Esophagus mucosa (tissue), 1 donor: ENCODE data around the gene RPH3AL. TPM values are rescaled to one million over a fixed set of nuclear protein-coding genes. Genes with fewer than 3 reads are reported as not detected.
"Not testable (repeated sequence)": the region's sequence is repeated elsewhere in the genome, so short reads cannot be mapped to it uniquely, and the experiment has no call there.

Experiments
- ATAC-seq: fragments of 200-7000 bp; cut with Tn5 transposase; one replicate; pipeline ENCODE4 v1.9.1; 2020
- total RNA-seq: library from RNA; stranded (reverse); gene quantifications from one replicate; pipeline ENCODE4 v1.2.4, GENCODE V29; 2023
- donor health status: DM: yes; HTN: yes; CAD: no.

The RPH3AL gene
- total RNA-seq, 1 donor from 2014 or later, result 10.0 TPM

DNA sequence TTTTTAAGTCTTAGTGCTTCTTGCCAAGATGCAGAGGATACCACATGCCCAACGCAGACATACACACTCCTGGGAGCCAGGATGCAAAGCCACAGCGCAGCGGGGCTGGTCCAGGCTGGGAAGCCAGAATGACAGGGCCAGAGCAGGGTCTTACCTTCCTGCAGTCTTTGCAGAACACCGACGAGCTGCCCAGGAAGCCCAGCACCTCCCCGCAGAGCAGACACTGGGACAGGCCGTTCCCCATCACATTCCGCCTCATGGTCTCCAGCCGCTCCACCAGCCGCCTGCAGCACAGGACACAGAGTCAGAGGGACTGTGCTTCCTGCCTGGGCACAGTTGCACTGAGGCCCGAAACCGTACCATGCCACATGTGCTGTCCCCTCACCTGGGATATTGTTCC is 33.3 kb downstream of the RPH3AL start:
- ATAC-seq, result no peak

- ATAC-seq, result not testable (repeated sequence)
Observed at GRCh38 chr17:317070-317469, 35.5 kb downstream of the RPH3AL start.

DNA sequence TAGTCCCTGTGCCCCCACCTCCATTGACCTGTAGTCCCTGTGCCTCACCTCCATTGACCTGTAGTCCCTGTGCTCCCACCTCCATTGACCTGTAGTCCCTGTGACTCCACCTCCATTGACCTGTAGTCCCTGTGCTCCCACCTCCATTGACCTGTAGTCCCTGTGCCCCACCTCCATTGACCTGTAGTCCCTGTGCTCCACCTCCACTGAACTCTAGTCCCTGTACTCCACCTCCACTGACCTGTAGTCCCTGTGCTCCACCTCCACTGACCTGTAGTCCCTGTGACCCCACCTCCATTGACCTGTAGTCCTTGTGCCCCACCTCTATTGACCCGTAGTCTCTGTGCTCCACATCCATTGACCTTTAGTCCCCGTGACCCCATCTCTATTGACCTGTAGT is 37.2 kb downstream of the RPH3AL start:
- not testable (repeated sequence) for ATAC-seq

DNA sequence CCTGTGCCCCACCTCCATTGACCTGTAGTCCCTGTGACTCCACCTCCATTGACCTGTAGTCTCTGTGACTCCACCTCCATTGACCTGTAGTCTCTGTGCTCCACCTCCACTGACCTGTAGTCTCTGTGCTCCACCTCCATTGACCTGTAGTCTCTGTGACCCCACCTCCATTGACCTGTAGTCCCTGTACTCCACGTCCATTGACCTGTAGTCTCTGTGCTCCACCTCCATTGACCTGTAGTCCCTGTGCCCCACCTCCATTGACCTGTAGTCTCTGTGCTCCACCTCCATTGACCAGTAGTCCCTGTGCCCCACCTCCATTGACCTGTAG is 38.0 kb downstream of the RPH3AL start:
- ATAC-seq, result not testable (repeated sequence)

DNA sequence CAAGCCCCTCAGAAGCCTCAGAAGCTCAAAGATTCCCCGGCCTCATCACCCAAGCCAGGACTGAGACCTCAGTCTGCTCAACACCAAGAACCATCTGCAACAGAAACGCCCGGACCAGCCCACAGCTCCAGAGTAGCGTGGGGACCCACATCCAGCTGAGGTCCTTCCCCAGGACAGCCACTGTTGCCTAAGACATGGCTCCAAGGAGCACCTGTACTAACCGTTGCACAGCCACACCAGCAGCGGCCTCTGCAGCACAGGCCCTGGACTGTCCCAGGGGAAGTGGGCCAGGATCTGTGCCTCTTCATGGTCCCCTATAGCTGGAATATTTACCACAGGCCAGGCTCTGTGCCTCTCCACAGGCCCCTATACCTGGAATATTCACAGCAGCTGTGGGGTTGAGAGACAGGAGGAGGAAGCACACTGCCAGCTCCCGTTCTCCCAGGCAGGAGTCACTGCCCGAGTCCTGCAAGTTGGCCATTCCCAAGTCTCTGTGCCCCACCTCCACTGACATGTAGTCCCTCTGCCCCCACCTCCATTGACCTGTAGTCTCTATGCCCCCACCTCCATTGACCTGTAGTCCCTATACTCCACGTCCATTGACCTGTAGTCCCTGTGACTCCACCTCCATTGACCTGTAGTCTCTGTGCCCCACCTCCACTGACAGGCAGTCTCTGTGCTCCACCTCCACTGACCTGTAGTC is 38.5 kb downstream of the RPH3AL start:
- ATAC-seq, result no peak

GRCh38 chr17:313231-313630 is 39.4 kb downstream of the RPH3AL start:
- no peak for ATAC-seq

- ATAC-seq, result no peak
Observed at GRCh38 chr17:312476-313148, 40.0 kb downstream of the RPH3AL start.

DNA sequence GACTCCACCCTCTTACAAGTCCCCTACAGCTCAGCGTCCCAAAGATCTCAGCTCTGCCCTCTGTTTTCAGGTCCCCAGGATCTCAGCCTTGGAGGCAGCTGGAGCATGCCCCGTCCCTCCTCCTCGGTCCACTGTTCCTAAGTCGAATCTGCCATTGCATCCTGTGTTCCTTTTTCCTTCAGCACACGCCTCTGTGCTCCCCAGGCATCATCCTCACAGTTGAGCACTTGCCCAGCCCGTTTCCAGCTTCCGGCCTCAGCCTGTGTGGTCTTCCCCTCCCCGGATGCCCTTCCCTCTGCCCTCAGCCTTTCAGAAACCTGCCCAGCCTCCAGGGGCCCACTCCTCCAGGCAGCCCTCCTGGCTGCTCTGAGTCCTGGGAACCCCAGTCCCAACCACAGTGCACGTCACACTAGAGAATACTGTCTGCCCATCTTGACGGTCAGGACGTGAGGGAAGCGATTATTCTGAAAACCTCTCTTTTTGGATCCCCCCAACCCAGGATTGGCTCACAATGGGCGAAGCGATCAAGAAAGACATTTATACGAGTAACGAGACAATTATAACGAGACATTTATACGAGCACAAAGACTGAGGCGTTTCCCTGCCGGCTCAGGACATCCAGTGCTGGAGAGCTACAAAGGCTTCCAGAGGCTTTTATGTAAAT is 41.4 kb downstream of the RPH3AL start:
- ATAC-seq, result no peak

- ATAC-seq, result no peak
Observed at GRCh38 chr17:310111-311010, 42.2 kb downstream of the RPH3AL start.

GRCh38 chr17:309361-309888 is 43.2 kb downstream of the RPH3AL start:
- no peak for ATAC-seq

GRCh38 chr17:307741-308507 is 44.7 kb downstream of the RPH3AL start:
- ATAC-seq, result no peak

GRCh38 chr17:307295-307691 is 45.3 kb downstream of the RPH3AL start:
- ATAC-seq, result no peak

GRCh38 chr17:306536-307294 is 45.9 kb downstream of the RPH3AL start:
- no peak for ATAC-seq

GRCh38 chr17:306116-306515 is 46.5 kb downstream of the RPH3AL start:
- ATAC-seq, result no peak

GRCh38 chr17:305090-305976 is 47.3 kb downstream of the RPH3AL start:
- no peak for ATAC-seq

GRCh38 chr17:304461-304860 is 48.1 kb downstream of the RPH3AL start:
- no peak for ATAC-seq

GRCh38 chr17:303168-303567 is 49.4 kb downstream of the RPH3AL start:
- ATAC-seq, result no peak

DNA sequence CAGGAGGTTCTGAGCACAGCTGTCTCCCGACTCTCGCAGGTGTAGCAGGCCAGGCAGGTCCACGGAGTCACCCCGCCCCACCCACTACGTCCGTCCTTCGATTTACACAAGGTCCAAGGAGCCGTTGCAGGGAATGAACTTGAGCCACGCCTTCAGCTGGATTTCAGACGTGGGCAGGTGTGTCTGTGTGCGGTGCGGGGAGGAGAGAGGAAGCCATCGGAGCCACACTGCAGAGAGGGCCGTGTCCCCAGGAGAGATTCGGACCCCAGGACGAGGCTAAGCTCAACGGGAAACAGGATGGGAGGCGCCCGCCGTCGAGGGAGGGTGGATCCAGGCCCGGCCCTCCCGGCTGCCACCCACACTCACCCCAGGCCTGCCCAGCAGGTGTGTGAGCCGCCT is 50.3 kb downstream of the RPH3AL start:
- ATAC-seq, result peak; percentile 85

GRCh38 chr17:301681-302299 is 50.8 kb downstream of the RPH3AL start:
- ATAC-seq, result peak; percentile 76

GRCh38 chr17:300881-301280 is 51.7 kb downstream of the RPH3AL start:
- no peak for ATAC-seq
